Measurements from ENCODE around the gene NAALAD2. TPM values are rescaled to one million over a fixed set of nuclear protein-coding genes. Genes with fewer than 3 reads are reported as not detected.

The NAALAD2 gene
- polyA plus RNA-seq, 1 donor: 4.2 TPM

Other genes starting within 250 kb of the NAALAD2 start
- gene TRIM49D1, start 212.4 kb upstream of the NAALAD2 start, polyA plus RNA-seq (ENCODE audit: insufficient read length): not detected
- not detected for gene TRIM49D2, start 210.6 kb upstream of the NAALAD2 start, polyA plus RNA-seq (ENCODE audit: insufficient read length)
- not detected for gene TRIM64, start 168.6 kb upstream of the NAALAD2 start, polyA plus RNA-seq (ENCODE audit: insufficient read length)
- gene TRIM49C, start 103.6 kb upstream of the NAALAD2 start, polyA plus RNA-seq (ENCODE audit: insufficient read length): not detected
- gene UBTFL1, start 48.7 kb upstream of the NAALAD2 start, polyA plus RNA-seq (ENCODE audit: insufficient read length): not detected
- 37.0 TPM for gene CHORDC1, start 88.4 kb downstream of the NAALAD2 start, polyA plus RNA-seq (ENCODE audit: insufficient read length)

Data from hindlimb muscle (tissue), 1 donor.